ENCODE data around the gene TXNDC17. TPM values are rescaled to one million over a fixed set of nuclear protein-coding genes. Genes with fewer than 3 reads are reported as not detected.

TXNDC17 gene
- total and polyA plus RNA-seq, 2 of the 8 experiments (the other 6 are each of a cell fraction or from before 2014, with no cell fraction given), result 182 to 410 TPM

DNA sequence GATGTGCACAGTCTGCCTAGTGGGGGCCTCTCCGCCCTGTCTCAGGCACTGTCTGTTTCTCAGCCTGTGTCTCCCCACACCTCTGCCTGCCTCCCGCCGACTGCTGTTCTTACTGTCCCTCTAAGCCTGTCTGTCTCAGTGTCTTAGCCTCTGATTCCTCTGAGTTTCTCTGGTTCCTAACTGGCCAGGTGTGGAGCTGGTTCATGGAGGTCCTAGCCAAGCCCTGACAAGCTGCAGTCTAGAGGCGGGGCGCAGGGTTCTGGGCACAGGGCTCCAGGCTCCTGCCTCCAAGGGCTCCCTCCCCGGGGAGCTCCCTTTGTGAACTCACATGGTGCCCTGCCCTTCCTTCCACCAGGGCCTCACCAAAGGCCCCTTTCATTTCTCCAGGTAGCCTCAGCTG is 30.1 kb downstream of the TXNDC17 start:
- FAIRE-seq (no peak), DNase-seq (ENCODE audit: low read depth in 1 of 2, low spot score in 2 of 2) (no peak)
- H3K18ac ChIP-seq (ENCODE audit: extremely low read depth, low read length), result no peak overlapping the region
- H4K5ac ChIP-seq (ENCODE audit: insufficient read length, low read depth, low read length), result no peak overlapping the region
- 0 out of 7 replicates have a peak, but pooled peaks cover 0 to 2% (median 0%) of the 10 kb centered on the region in 4 experiments for H3K27me3 ChIP-seq (replicated peaks in 1 of 4; ENCODE audit: control insufficient read depth in 3 of 4, extremely low read depth in 1 of 4, insufficient read depth in 3 of 4, low read length in 3 of 4)
- H3K23me2 ChIP-seq (ENCODE audit: low read depth, low read length), result no peaks in the 10 kb centered on the region
- H2BK5ac ChIP-seq (ENCODE audit: low read depth, low read length), result no peak overlapping the region
- no peak overlapping the region for H2AFZ ChIP-seq (ENCODE audit: low read length)
- H3K4me2 ChIP-seq (ENCODE audit: insufficient read depth in 1 of 2, low read depth in 2 of 2, low read length in 2 of 2), result no peak overlapping the region
- no peak overlapping the region for H3K14ac ChIP-seq (ENCODE audit: insufficient read length)
- H3K4me1 ChIP-seq (replicated peaks in 1 of 4; ENCODE audit: control insufficient read depth in 3 of 4, insufficient read depth in 4 of 4, low read length in 3 of 4), result peaks cover 0 to 2% (median 1%) of the 10 kb centered on the region in 4 experiments; a peak in 1 of 7 replicates
- no peak overlapping the region for H2BK20ac ChIP-seq (ENCODE audit: low read length)
- no peaks in the 10 kb centered on the region for H3K79me1 ChIP-seq (ENCODE audit: low read depth, low read length)
- H4K91ac ChIP-seq (replicated peaks; ENCODE audit: insufficient read length, low read length), result no peak overlapping the region
- no peak overlapping the region for H3K4ac ChIP-seq (replicated peaks; ENCODE audit: insufficient read length, low read depth, low read length)
- no peak overlapping the region for H2BK120ac ChIP-seq (replicated peaks; ENCODE audit: low read depth, low read length)
- H4K20me1 ChIP-seq (replicated peaks in 1 of 2; ENCODE audit: control insufficient read depth in 1 of 2, insufficient read depth in 2 of 2, low read length in 2 of 2), result peaks cover 0 to 2% of the 10 kb centered on the region in 2 experiments
- no peak overlapping the region for H2AK5ac ChIP-seq (ENCODE audit: low read depth, low read length)
- H4K8ac ChIP-seq (ENCODE audit: extremely low read depth, insufficient read depth, low read length), result no peak overlapping the region
- no peaks in the 10 kb centered on the region for H3K9me3 ChIP-seq (ENCODE audit: insufficient read depth in 2 of 2, low read depth in 1 of 2, low read length in 1 of 2)
- WGBS, 2 experiments (ENCODE audit: extremely low coverage in 1 of 2, insufficient coverage in 1 of 2, insufficient read length in 1 of 2, insufficient replicate concordance in 2 of 2, low coverage in 1 of 2, low lambda C conversion rate in 2 of 2, missing lambda C conversion rate in 1 of 2), result 86% methylated on average over 6 of the region's 6 CpGs; no CpG with 5 or more reads in 1 of the 2 experiments
- no peaks in the 10 kb centered on the region for H3K79me2 ChIP-seq (ENCODE audit: control insufficient read depth in 1 of 2, insufficient read depth in 2 of 2, low read length in 2 of 2)
- no peak overlapping the region for H3K4me3 ChIP-seq (ENCODE audit: extremely low read depth in 1 of 4, insufficient read depth in 2 of 4, low read depth in 3 of 4, low read length in 4 of 4)
- no peak overlapping the region for H2BK12ac ChIP-seq (ENCODE audit: low read depth, low read length)
- ChIA-PET CTCF (ENCODE audit: partially characterized antibody) (interaction anchor here (0.7 to 3.5 kb wide), 6 partner anchors 32 to 222 kb away, joined by 3 to 24 read pairs (median 7); no protein-coding TSS in a partner anchor), POLR2A (ENCODE audit: partially characterized antibody) (no interaction called here)
- H3K27ac ChIP-seq (ENCODE audit: low read depth, low read length), result no peak overlapping the region
- H3K23ac ChIP-seq (ENCODE audit: insufficient read length), result no peak overlapping the region
- H2BK15ac ChIP-seq (ENCODE audit: low read length), result no peak overlapping the region
- H3K9ac ChIP-seq (replicated peaks in 1 of 4; ENCODE audit: extremely low read depth in 1 of 4, low read depth in 3 of 4, low read length in 3 of 4), result no peak overlapping the region
- H3K36me3 ChIP-seq (ENCODE audit: control insufficient read depth in 2 of 4, insufficient read depth in 4 of 4, low read length in 3 of 4), result no peaks in the 10 kb centered on the region
- no peak overlapping the region for H3K56ac ChIP-seq (replicated peaks; ENCODE audit: insufficient read length, low read depth, low read length)
- no peak for TF ChIP-seq SUZ12 (IDR thresholded peaks at IDR 0.05; ENCODE audit: low read length)
- TF ChIP-seq POU5F1 (IDR thresholded peaks at IDR 0.05; ENCODE audit: low read depth, low read length), result no peak
- TF ChIP-seq CBX5 (IDR thresholded peaks at IDR 0.05; ENCODE audit: low read depth, low read length), result no peak
- TF ChIP-seq GABPA (IDR thresholded peaks at IDR 0.05; ENCODE audit: borderline replicate concordance, insufficient read depth, low read length), result no peak
- TF ChIP-seq BRCA1 (IDR thresholded peaks at IDR 0.05; ENCODE audit: low read depth, low read length), result no peak
- TF ChIP-seq EGR1 (IDR thresholded peaks at IDR 0.05; ENCODE audit: borderline replicate concordance, low read depth, low read length), result no peak
- TF ChIP-seq JUN (IDR thresholded peaks at IDR 0.05; ENCODE audit: low read depth, low read length), result no peak
- no peak for TF ChIP-seq CTBP2 (IDR thresholded peaks at IDR 0.05; ENCODE audit: borderline replicate concordance, insufficient read depth, insufficient read length, low read length)
- TF ChIP-seq BCL11A (IDR thresholded peaks at IDR 0.05; ENCODE audit: low read depth in 2 of 2, low read length in 2 of 2), result no peak
- no peak for TF ChIP-seq CHD2 (IDR thresholded peaks at IDR 0.05; ENCODE audit: low read length)
- no peak for TF ChIP-seq CBX8 (IDR thresholded peaks at IDR 0.05; ENCODE audit: borderline replicate concordance, low read depth, low read length)
- TF ChIP-seq CREB1 (IDR thresholded peaks at IDR 0.05), result no peak
- no peak for TF ChIP-seq BACH1 (IDR thresholded peaks at IDR 0.05; ENCODE audit: low read length)
